Parathyroid adenoma (tissue), 2 donors: Measurements from ENCODE around the gene LRRFIP2.

Source experiments
- H2AFZ ChIP-seq: fragments of 300-600 bp; sonication (generic); one replicate; pipeline ENCODE4 v1.7.0; 2017; ENCODE audit warnings: antibody characterized with exemption, mild to moderate bottlenecking
- H3K27ac ChIP-seq: fragments of 300-600 bp; sonication (generic); one replicate; pipeline ENCODE4 v1.7.0; 2017
- H3K27me3 ChIP-seq: fragments of 300-600 bp; sonication (generic); one replicate; pipeline ENCODE4 v1.7.0; 2017; ENCODE audit warnings: low read length; ENCODE audit not compliant: control insufficient read depth, insufficient read depth
- H3K36me3 ChIP-seq: fragments of 300-600 bp; sonication (generic); one replicate; pipeline ENCODE4 v1.7.0; 2017; ENCODE audit warnings: low read length; ENCODE audit not compliant: control insufficient read depth, insufficient read depth
- H3K4me1 ChIP-seq: fragments of 300-600 bp; sonication (generic); one replicate; pipeline ENCODE4 v1.7.0; 2017; ENCODE audit warnings: control low read depth
- H3K4me2 ChIP-seq: fragments of 300-600 bp; sonication (generic); one replicate; pipeline ENCODE4 v1.7.0; 2017; ENCODE audit warnings: low read length
- H3K4me3 ChIP-seq: fragments of 300-600 bp; sonication (generic); one replicate; pipeline ENCODE4 v1.7.0; 2017; ENCODE audit warnings: low read depth, low read length
- H3K79me2 ChIP-seq: fragments of 300-600 bp; sonication (generic); one replicate; pipeline ENCODE4 v1.7.0; 2017; ENCODE audit warnings: control low read depth
- H3K9ac ChIP-seq: fragments of 300-600 bp; sonication (generic); one replicate; pipeline ENCODE4 v1.7.0; 2017; ENCODE audit warnings: mild to moderate bottlenecking
- H3K9me3 ChIP-seq: fragments of 300-600 bp; sonication (generic); one replicate; pipeline ENCODE4 v1.7.0; 2017; ENCODE audit warnings: low read length; ENCODE audit not compliant: control insufficient read depth
- TF ChIP-seq, protein P1 (sequence below): fragments of 300-600 bp; sonication (generic); IDR thresholded peaks from one replicate; pipeline ENCODE4 v1.7.0; 2017; ENCODE audit warnings: antibody characterized with exemption, mild to moderate bottlenecking
- donor health status: primary hyperparathyroidism.

The LRRFIP2 gene

DNA sequence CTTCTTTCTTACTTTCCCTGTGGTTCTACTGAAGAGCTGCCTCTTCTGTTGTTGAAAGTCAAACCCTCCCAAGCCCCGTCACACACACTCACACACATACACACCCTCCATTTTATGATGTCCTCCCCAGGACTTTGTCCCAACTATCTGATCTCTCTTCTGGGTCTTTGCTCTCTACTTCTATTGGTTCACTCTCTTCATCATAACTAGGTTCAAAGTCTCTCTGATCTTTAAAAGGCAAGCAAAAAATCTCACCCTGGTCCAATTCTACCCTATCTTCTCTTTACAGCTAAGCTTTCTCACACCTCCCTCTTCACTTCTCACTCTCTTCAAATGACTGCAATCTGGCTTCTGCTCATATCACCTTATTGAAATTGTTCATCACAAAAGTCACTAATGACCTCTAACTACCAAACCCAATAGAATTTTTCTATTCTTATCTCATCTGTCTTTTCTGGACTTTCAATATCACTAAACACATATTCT is 34.8 kb downstream of the LRRFIP2 start:
- TF ChIP-seq, protein P1, sequence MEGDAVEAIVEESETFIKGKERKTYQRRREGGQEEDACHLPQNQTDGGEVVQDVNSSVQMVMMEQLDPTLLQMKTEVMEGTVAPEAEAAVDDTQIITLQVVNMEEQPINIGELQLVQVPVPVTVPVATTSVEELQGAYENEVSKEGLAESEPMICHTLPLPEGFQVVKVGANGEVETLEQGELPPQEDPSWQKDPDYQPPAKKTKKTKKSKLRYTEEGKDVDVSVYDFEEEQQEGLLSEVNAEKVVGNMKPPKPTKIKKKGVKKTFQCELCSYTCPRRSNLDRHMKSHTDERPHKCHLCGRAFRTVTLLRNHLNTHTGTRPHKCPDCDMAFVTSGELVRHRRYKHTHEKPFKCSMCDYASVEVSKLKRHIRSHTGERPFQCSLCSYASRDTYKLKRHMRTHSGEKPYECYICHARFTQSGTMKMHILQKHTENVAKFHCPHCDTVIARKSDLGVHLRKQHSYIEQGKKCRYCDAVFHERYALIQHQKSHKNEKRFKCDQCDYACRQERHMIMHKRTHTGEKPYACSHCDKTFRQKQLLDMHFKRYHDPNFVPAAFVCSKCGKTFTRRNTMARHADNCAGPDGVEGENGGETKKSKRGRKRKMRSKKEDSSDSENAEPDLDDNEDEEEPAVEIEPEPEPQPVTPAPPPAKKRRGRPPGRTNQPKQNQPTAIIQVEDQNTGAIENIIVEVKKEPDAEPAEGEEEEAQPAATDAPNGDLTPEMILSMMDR = no peak
- H3K27me3 ChIP-seq = no peaks in the 10 kb centered on the region
- H3K4me1 ChIP-seq = peaks cover 9% of the 10 kb centered on the region
- H3K9ac ChIP-seq = no peak overlapping the region
- H2AFZ ChIP-seq = no peak overlapping the region
- H3K9me3 ChIP-seq = no peaks in the 10 kb centered on the region
- no peaks in the 10 kb centered on the region for H3K36me3 ChIP-seq
- H3K27ac ChIP-seq = no peak overlapping the region
- H3K4me3 ChIP-seq = no peak overlapping the region
- H3K4me2 ChIP-seq = no peak overlapping the region
- peaks cover 46% of the 10 kb centered on the region for H3K79me2 ChIP-seq

DNA sequence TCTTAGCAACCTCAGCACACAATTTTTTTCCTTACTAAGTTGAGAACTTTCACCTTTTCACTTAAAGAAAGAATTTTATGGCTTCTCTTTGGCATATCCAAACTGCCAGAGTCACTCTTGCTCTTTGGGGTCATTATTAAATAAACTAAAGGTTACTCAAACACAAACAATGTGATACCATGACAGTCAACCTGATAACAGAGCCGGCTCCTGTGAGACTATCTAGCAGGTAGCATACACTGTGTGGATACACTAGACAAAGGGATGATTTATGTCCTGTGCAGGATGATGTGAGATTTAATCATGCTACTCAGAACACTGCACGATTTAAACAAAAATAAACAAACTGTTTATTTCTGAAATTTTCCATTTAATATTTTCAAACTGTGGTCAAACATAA is 35.6 kb downstream of the LRRFIP2 start:
- H3K27me3 ChIP-seq = no peaks in the 10 kb centered on the region

DNA sequence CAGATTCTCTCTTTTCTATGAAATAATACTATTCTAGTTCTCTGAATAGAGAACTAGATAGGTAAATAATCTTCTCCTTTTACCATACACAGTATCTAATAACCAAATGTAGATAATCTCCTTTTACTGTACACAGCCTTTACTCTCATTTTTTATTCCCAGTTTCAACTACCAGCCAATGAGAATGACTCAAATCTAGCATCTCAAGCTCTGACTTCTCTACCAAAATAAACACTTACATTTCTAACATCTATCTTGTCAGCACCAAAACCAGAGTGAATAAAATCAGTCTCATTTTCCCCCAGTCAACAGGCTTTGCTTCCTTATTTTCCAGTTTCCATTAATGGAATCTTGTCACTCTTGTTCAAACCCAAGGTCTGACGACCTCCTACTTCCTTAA is 36.9 kb downstream of the LRRFIP2 start:
- H3K9me3 ChIP-seq = no peaks in the 10 kb centered on the region
- no peak overlapping the region for H3K27ac ChIP-seq
- H3K79me2 ChIP-seq = peaks cover 37% of the 10 kb centered on the region
- H3K4me1 ChIP-seq = peaks cover 9% of the 10 kb centered on the region
- H3K36me3 ChIP-seq = no peaks in the 10 kb centered on the region
- no peak overlapping the region for H2AFZ ChIP-seq
- H3K27me3 ChIP-seq = no peaks in the 10 kb centered on the region
- no peak overlapping the region for H3K9ac ChIP-seq
- TF ChIP-seq, protein P1 = no peak
- no peak overlapping the region for H3K4me2 ChIP-seq
- H3K4me3 ChIP-seq = no peak overlapping the region

More for the DNA sequence above, 35.6 kb downstream of the LRRFIP2 start:
- Histone ChIP-seq H3K4me1 (peaks cover 9% of the 10 kb centered on the region), H3K4me2 (no peak overlapping the region), H3K9me3 (no peaks in the 10 kb centered on the region), H3K36me3 (no peaks in the 10 kb centered on the region), H3K4me3 (no peak overlapping the region), H2AFZ (no peak overlapping the region), H3K79me2 (peaks cover 50% of the 10 kb centered on the region), H3K27ac (no peak overlapping the region), H3K9ac (no peak overlapping the region)
- TF ChIP-seq, protein P1 = no peak

DNA sequence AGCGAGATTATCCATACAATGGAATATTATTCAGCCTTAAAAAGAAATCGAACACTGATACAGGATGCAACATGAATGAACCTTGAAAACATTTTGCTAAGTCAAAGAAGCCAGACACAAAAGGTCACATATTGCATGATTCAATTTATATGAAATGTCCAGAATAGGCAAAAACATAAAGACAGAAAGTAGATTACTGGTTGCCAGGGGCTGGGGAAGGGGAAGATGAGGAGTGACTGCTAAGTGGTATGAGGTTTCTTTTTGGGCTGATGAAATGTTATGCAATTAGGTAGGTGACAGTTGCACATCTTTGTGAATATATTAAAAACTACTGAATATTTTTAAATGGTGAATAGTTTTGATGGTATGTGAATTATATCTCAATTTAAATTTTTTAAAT is 38.3 kb downstream of the LRRFIP2 start:
- H3K27me3 ChIP-seq = no peaks in the 10 kb centered on the region
- H3K4me3 ChIP-seq = no peak overlapping the region
- H3K9ac ChIP-seq = no peak overlapping the region
- no peak overlapping the region for H3K4me2 ChIP-seq
- H3K4me1 ChIP-seq = peaks cover 15% of the 10 kb centered on the region
- no peak overlapping the region for H3K27ac ChIP-seq
- H3K36me3 ChIP-seq = no peaks in the 10 kb centered on the region
- H3K79me2 ChIP-seq = peaks cover 33% of the 10 kb centered on the region
- H2AFZ ChIP-seq = no peak overlapping the region
- TF ChIP-seq, protein P1 = no peak
- no peaks in the 10 kb centered on the region for H3K9me3 ChIP-seq

DNA sequence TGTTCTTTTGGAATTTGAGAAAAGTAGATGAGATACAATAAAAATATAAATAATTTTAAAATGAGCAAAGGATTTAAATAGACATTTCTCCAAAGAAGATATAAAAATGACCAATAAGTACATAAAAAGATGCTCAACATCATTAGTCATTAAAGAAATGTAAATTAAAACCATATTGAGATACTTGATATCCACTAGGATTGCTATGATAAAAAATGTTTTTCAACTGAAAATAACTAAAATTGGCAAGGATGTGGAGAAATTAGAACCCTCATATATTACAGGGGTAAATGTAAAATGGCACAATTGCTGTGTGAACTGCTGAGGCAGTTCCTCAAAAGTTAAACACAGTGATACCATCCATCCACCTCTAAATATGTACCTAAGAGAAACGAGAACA is 38.8 kb downstream of the LRRFIP2 start:
- Histone ChIP-seq H3K9ac (no peak overlapping the region), H3K27ac (no peak overlapping the region), H3K4me1 (peaks cover 18% of the 10 kb centered on the region), H3K4me3 (no peak overlapping the region), H2AFZ (no peak overlapping the region), H3K4me2 (no peak overlapping the region), H3K27me3 (no peaks in the 10 kb centered on the region), H3K79me2 (peaks cover 33% of the 10 kb centered on the region), H3K9me3 (no peaks in the 10 kb centered on the region), H3K36me3 (no peaks in the 10 kb centered on the region)
- TF ChIP-seq, protein P1 = no peak
